Measurements from ENCODE around the gene BOD1.

BOD1 gene

GRCh38 chr5:173578947-173579615, 37.4 kb downstream of the BOD1 start:
- no peaks in the 10 kb centered on the region for H3K9me3 ChIP-seq (ENCODE audit: control insufficient read depth, low read length)
- H3K36me3 ChIP-seq (ENCODE audit: control insufficient read depth, insufficient read depth, low read length), result no peaks in the 10 kb centered on the region
- H3K27ac ChIP-seq (ENCODE audit: insufficient read depth, low read length, poor library complexity, severe bottlenecking), result no peak overlapping the region
- no peaks in the 10 kb centered on the region for H3K27me3 ChIP-seq (replicated peaks; ENCODE audit: control insufficient read depth, insufficient read depth, low read length, poor library complexity, severe bottlenecking)
- H3K4me3 ChIP-seq (ENCODE audit: insufficient read depth, low read depth, low read length, poor library complexity, severe bottlenecking), result no peak overlapping the region
- no peak for DNase-seq
- no peaks in the 10 kb centered on the region for H3K4me1 ChIP-seq (ENCODE audit: control insufficient read depth, insufficient read depth, low read length, poor library complexity, severe bottlenecking)

GRCh38 chr5:173577817-173578216, 38.6 kb downstream of the BOD1 start:
- Histone ChIP-seq H3K4me3 (ENCODE audit: insufficient read depth, low read depth, low read length, poor library complexity, severe bottlenecking) (no peak overlapping the region), H3K36me3 (ENCODE audit: control insufficient read depth, insufficient read depth, low read length) (no peaks in the 10 kb centered on the region), H3K9me3 (ENCODE audit: control insufficient read depth, low read length) (no peaks in the 10 kb centered on the region), H3K27me3 (replicated peaks; ENCODE audit: control insufficient read depth, insufficient read depth, low read length, poor library complexity, severe bottlenecking) (peaks cover 3% of the 10 kb centered on the region), H3K4me1 (ENCODE audit: control insufficient read depth, insufficient read depth, low read length, poor library complexity, severe bottlenecking) (peaks cover 4% of the 10 kb centered on the region), H3K27ac (ENCODE audit: insufficient read depth, low read length, poor library complexity, severe bottlenecking) (no peak overlapping the region)
- no peak for DNase-seq

- no peaks in the 10 kb centered on the region for H3K9me3 ChIP-seq (ENCODE audit: control insufficient read depth, low read length)
Measured at GRCh38 chr5:173577166-173577565, 39.3 kb downstream of the BOD1 start.

GRCh38 chr5:173575985-173576384, 40.5 kb downstream of the BOD1 start:
- Histone ChIP-seq H3K9me3 (ENCODE audit: control insufficient read depth, low read length) (no peaks in the 10 kb centered on the region), H3K36me3 (ENCODE audit: control insufficient read depth, insufficient read depth, low read length) (no peaks in the 10 kb centered on the region), H3K27me3 (replicated peaks; ENCODE audit: control insufficient read depth, insufficient read depth, low read length, poor library complexity, severe bottlenecking) (peaks cover 6% of the 10 kb centered on the region), H3K4me3 (ENCODE audit: insufficient read depth, low read depth, low read length, poor library complexity, severe bottlenecking) (no peak overlapping the region), H3K4me1 (ENCODE audit: control insufficient read depth, insufficient read depth, low read length, poor library complexity, severe bottlenecking) (peaks cover 6% of the 10 kb centered on the region), H3K27ac (ENCODE audit: insufficient read depth, low read length, poor library complexity, severe bottlenecking) (no peak overlapping the region)
- DNase-seq, result no peak

More at GRCh38 chr5:173577166-173577565, 39.3 kb downstream of the BOD1 start:
- Histone ChIP-seq H3K36me3 (ENCODE audit: control insufficient read depth, insufficient read depth, low read length) (no peaks in the 10 kb centered on the region), H3K27ac (ENCODE audit: insufficient read depth, low read length, poor library complexity, severe bottlenecking) (no peak overlapping the region), H3K27me3 (replicated peaks; ENCODE audit: control insufficient read depth, insufficient read depth, low read length, poor library complexity, severe bottlenecking) (peaks cover 6% of the 10 kb centered on the region), H3K4me1 (ENCODE audit: control insufficient read depth, insufficient read depth, low read length, poor library complexity, severe bottlenecking) (peaks cover 6% of the 10 kb centered on the region), H3K4me3 (ENCODE audit: insufficient read depth, low read depth, low read length, poor library complexity, severe bottlenecking) (no peak overlapping the region)
- no peak for DNase-seq

GRCh38 chr5:173574983-173575382, 41.5 kb downstream of the BOD1 start:
- no peak for DNase-seq
- H3K27me3 ChIP-seq (replicated peaks; ENCODE audit: control insufficient read depth, insufficient read depth, low read length, poor library complexity, severe bottlenecking), result peaks cover 6% of the 10 kb centered on the region
- no peak overlapping the region for H3K4me3 ChIP-seq (ENCODE audit: insufficient read depth, low read depth, low read length, poor library complexity, severe bottlenecking)
- H3K9me3 ChIP-seq (ENCODE audit: control insufficient read depth, low read length), result no peaks in the 10 kb centered on the region
- H3K27ac ChIP-seq (ENCODE audit: insufficient read depth, low read length, poor library complexity, severe bottlenecking), result no peak overlapping the region
- H3K36me3 ChIP-seq (ENCODE audit: control insufficient read depth, insufficient read depth, low read length), result no peaks in the 10 kb centered on the region
- H3K4me1 ChIP-seq (ENCODE audit: control insufficient read depth, insufficient read depth, low read length, poor library complexity, severe bottlenecking), result peaks cover 6% of the 10 kb centered on the region

GRCh38 chr5:173573126-173573960, 43.1 kb downstream of the BOD1 start:
- peaks cover 6% of the 10 kb centered on the region for H3K27me3 ChIP-seq (replicated peaks; ENCODE audit: control insufficient read depth, insufficient read depth, low read length, poor library complexity, severe bottlenecking)
- DNase-seq, result peak; percentile 11 to 45 (median 20)
- no peaks in the 10 kb centered on the region for H3K36me3 ChIP-seq (ENCODE audit: control insufficient read depth, insufficient read depth, low read length)
- no peak overlapping the region for H3K27ac ChIP-seq (ENCODE audit: insufficient read depth, low read length, poor library complexity, severe bottlenecking)
- H3K9me3 ChIP-seq (ENCODE audit: control insufficient read depth, low read length), result no peaks in the 10 kb centered on the region
- peaks cover 6% of the 10 kb centered on the region for H3K4me1 ChIP-seq (ENCODE audit: control insufficient read depth, insufficient read depth, low read length, poor library complexity, severe bottlenecking)
- no peak overlapping the region for H3K4me3 ChIP-seq (ENCODE audit: insufficient read depth, low read depth, low read length, poor library complexity, severe bottlenecking)

GRCh38 chr5:173572431-173573125, 43.9 kb downstream of the BOD1 start:
- Histone ChIP-seq H3K9me3 (ENCODE audit: control insufficient read depth, low read length) (no peaks in the 10 kb centered on the region), H3K4me3 (ENCODE audit: insufficient read depth, low read depth, low read length, poor library complexity, severe bottlenecking) (no peak overlapping the region), H3K27me3 (replicated peaks; ENCODE audit: control insufficient read depth, insufficient read depth, low read length, poor library complexity, severe bottlenecking) (peaks cover 6% of the 10 kb centered on the region), H3K27ac (ENCODE audit: insufficient read depth, low read length, poor library complexity, severe bottlenecking) (no peak overlapping the region), H3K4me1 (ENCODE audit: control insufficient read depth, insufficient read depth, low read length, poor library complexity, severe bottlenecking) (peaks cover 6% of the 10 kb centered on the region), H3K36me3 (ENCODE audit: control insufficient read depth, insufficient read depth, low read length) (no peaks in the 10 kb centered on the region)
- no peak for DNase-seq

GRCh38 chr5:173570321-173571090, 45.9 kb downstream of the BOD1 start:
- no peaks in the 10 kb centered on the region for H3K9me3 ChIP-seq (ENCODE audit: control insufficient read depth, low read length)
- no peak overlapping the region for H3K27ac ChIP-seq (ENCODE audit: insufficient read depth, low read length, poor library complexity, severe bottlenecking)
- peaks cover 6% of the 10 kb centered on the region for H3K27me3 ChIP-seq (replicated peaks; ENCODE audit: control insufficient read depth, insufficient read depth, low read length, poor library complexity, severe bottlenecking)
- H3K36me3 ChIP-seq (ENCODE audit: control insufficient read depth, insufficient read depth, low read length), result no peaks in the 10 kb centered on the region
- H3K4me3 ChIP-seq (ENCODE audit: insufficient read depth, low read depth, low read length, poor library complexity, severe bottlenecking), result no peak overlapping the region
- H3K4me1 ChIP-seq (ENCODE audit: control insufficient read depth, insufficient read depth, low read length, poor library complexity, severe bottlenecking), result peaks cover 6% of the 10 kb centered on the region
- DNase-seq, result no peak

GRCh38 chr5:173568703-173569102, 47.7 kb downstream of the BOD1 start:
- no peak overlapping the region for H3K4me3 ChIP-seq (ENCODE audit: insufficient read depth, low read depth, low read length, poor library complexity, severe bottlenecking)
- H3K36me3 ChIP-seq (ENCODE audit: control insufficient read depth, insufficient read depth, low read length), result no peaks in the 10 kb centered on the region

More at GRCh38 chr5:173568703-173569102, 47.7 kb downstream of the BOD1 start:
- Histone ChIP-seq H3K27me3 (replicated peaks; ENCODE audit: control insufficient read depth, insufficient read depth, low read length, poor library complexity, severe bottlenecking) (peaks cover 6% of the 10 kb centered on the region), H3K9me3 (ENCODE audit: control insufficient read depth, low read length) (no peaks in the 10 kb centered on the region), H3K27ac (ENCODE audit: insufficient read depth, low read length, poor library complexity, severe bottlenecking) (no peak overlapping the region), H3K4me1 (ENCODE audit: control insufficient read depth, insufficient read depth, low read length, poor library complexity, severe bottlenecking) (peaks cover 6% of the 10 kb centered on the region)
- DNase-seq, result no peak

Data from effector memory CD4-positive, alpha-beta T cell (primary cell).